Adipocyte (in vitro differentiated cells): ENCODE measurements around the gene KRT7.

Experiments
- DNase-seq: peaks from one replicate; pipeline ENCODE4 v3.0.0-alpha.2; 2015; ENCODE audit warnings: low read depth
- H3K27me3 ChIP-seq: replicated peaks from 2 replicates; pipeline ENCODE4 v1.7.0; 2013; ENCODE audit warnings: mild to moderate bottlenecking, low read length, moderate library complexity; ENCODE audit not compliant: control insufficient read depth, insufficient read depth
- H3K36me3 ChIP-seq: 2 replicates; pipeline ENCODE4 v1.7.0; 2013; ENCODE audit warnings: low read length, mild to moderate bottlenecking, moderate library complexity; ENCODE audit not compliant: control insufficient read depth, insufficient read depth, severe bottlenecking
- H3K4me1 ChIP-seq: 2 replicates; pipeline ENCODE4 v1.7.0; 2013; ENCODE audit warnings: mild to moderate bottlenecking, low read length, moderate library complexity; ENCODE audit not compliant: control insufficient read depth, insufficient read depth
- H3K4me3 ChIP-seq: 2 replicates; pipeline ENCODE4 v1.7.0; 2013; ENCODE audit warnings: mild to moderate bottlenecking, low read length, moderate library complexity
- H3K9ac ChIP-seq: 2 replicates; pipeline ENCODE4 v1.7.0; 2013; ENCODE audit warnings: mild to moderate bottlenecking, low read length, moderate library complexity
- H3K9me3 ChIP-seq: 2 replicates; pipeline ENCODE4 v1.7.0; 2013; ENCODE audit warnings: mild to moderate bottlenecking, low read length, moderate library complexity; ENCODE audit not compliant: control insufficient read depth

KRT7 gene

DNA sequence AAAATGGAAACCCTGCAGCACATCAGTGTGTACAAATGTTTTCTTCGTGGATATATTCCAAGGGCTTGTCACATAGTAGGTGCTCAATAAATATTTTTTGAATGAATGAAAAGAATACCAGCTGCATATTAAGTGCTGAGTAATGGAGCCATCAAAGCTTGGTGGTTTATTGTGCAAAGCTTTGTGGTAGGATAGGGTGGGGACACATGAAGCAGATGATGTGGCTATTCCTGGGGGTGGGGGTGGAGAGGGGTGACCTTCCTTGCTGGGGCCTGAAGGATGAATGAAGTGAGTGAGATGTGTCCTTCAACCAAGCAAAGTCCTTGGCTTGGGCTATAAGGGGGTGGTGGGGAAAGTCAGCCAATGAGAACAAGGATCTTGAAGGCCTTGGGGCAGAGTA is 62.6 kb downstream of the KRT7 start:
- Histone ChIP-seq H3K27me3 (peaks cover 55% of the 10 kb centered on the region), H3K4me3 (no peak overlapping the region)
- DNase-seq: no peak

DNA sequence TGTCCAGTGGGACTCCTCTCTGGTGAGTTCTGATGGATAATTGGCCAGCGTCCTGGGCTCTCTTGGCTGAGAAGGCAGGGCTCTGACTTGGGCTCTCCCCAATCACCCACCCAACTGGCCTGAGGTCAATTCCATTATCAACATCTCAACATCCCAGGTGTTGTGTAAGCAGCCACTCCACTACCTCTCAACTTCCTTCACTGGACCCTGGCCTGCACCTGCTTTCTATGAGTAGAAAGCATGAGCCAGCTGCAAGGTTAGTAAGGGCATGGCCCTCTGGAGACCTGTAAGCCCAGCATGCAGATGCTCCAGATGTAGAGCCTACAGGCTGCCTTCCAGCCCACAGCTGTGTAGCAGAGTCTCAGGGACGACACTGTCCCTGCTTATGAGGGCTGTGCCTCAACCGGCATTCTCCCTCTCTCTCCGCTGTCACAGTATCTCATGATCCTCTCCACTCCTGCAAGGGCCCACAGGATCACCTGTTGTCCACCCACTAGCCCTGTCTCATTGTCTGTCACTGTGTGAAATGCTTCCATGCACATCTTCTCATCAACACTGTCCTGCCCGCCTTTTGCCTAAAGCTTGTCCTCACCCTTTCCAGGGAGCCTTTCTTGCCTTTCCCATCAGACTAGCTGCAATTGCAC is 63.7 kb downstream of the KRT7 start:
- Histone ChIP-seq H3K27me3 (peaks cover 60% of the 10 kb centered on the region), H3K9ac (no peak overlapping the region)
- no peak for DNase-seq

More for the DNA sequence above, 62.6 kb downstream of the KRT7 start:
- Histone ChIP-seq H3K9me3 (no peaks in the 10 kb centered on the region), H3K9ac (no peak overlapping the region), H3K36me3 (no peaks in the 10 kb centered on the region), H3K4me1 (no peaks in the 10 kb centered on the region)

More for the DNA sequence above, 63.7 kb downstream of the KRT7 start:
- Histone ChIP-seq H3K36me3 (no peaks in the 10 kb centered on the region), H3K9me3 (no peaks in the 10 kb centered on the region), H3K4me1 (no peaks in the 10 kb centered on the region), H3K4me3 (no peak overlapping the region)
